Activated naive CD8-positive, alpha-beta T cell treated with anti-CD3 and anti-CD28 coated beads for 36 hours (primary cell): ENCODE data around the gene RD3L. TPM values are rescaled to one million over a fixed set of nuclear protein-coding genes. Genes with fewer than 3 reads are reported as not detected.
A peak's percentile ranks its signal among the peaks of the same experiment; 100 is the strongest.
"Not testable (repeated sequence)": the region's sequence is repeated elsewhere in the genome, so short reads cannot be mapped to it uniquely, and the experiment has no call there.

Experiments
- DNase-seq: peaks from one replicate; pipeline ENCODE4 v3.0.0; 2021
- H3K27ac Mint-ChIP-seq: one replicate; pipeline ENCODE4 v1.8.0; 2022; ENCODE audit warnings: mild to moderate bottlenecking, moderate library complexity, mixed read lengths
- H3K27me3 Mint-ChIP-seq: one replicate; pipeline ENCODE4 v1.8.0; 2022; ENCODE audit warnings: mild to moderate bottlenecking, mixed read lengths
- H3K36me3 Mint-ChIP-seq: one replicate; pipeline ENCODE4 v1.8.0; 2021; ENCODE audit warnings: mild to moderate bottlenecking, mixed read lengths
- H3K4me1 Mint-ChIP-seq: one replicate; pipeline ENCODE4 v1.8.0; 2021; ENCODE audit warnings: mixed read lengths
- H3K4me3 Mint-ChIP-seq: one replicate; pipeline ENCODE4 v1.8.0; 2022; ENCODE audit warnings: mild to moderate bottlenecking, moderate library complexity, mixed read lengths
- H3K9me3 Mint-ChIP-seq: one replicate; pipeline ENCODE4 v1.8.0; 2022; ENCODE audit warnings: mixed read lengths
- total RNA-seq, 2 experiments: library from RNA; stranded (reverse); gene quantifications; one replicate each; pipeline ENCODE4 v1.2.3, GENCODE V29; 2021

RD3L gene
- total RNA-seq: not detected

GRCh38 chr14:103941973-103942736, at the start of gene RD3L:
Gene RD3L, minus strand, starts transcription at chr14:103942529. Its CDS starts 834 bp downstream, at chr14:103941695.
- Mint-ChIP-seq H3K4me3 (no peak within 1 kb of the TSS), H3K9me3 (no peaks in the 10 kb centered on the region), H3K4me1 (no peaks in the 10 kb centered on the region), H3K27ac (no peak within 1 kb of the TSS), H3K27me3 (peaks cover 39% of the 10 kb centered on the region), H3K36me3 (no peaks in the 10 kb centered on the region)
- no peak for DNase-seq

GRCh38 chr14:103989964-103990363, 47.6 kb upstream of the RD3L start:
- peaks cover 10% of the 10 kb centered on the region for H3K9me3 Mint-ChIP-seq
- H3K27ac Mint-ChIP-seq: no peak overlapping the region
- no peaks in the 10 kb centered on the region for H3K36me3 Mint-ChIP-seq
- H3K4me3 Mint-ChIP-seq: no peak overlapping the region
- H3K27me3 Mint-ChIP-seq: peaks cover 26% of the 10 kb centered on the region
- H3K4me1 Mint-ChIP-seq: no peaks in the 10 kb centered on the region
- DNase-seq: no peak

- peaks cover 10% of the 10 kb centered on the region for H3K9me3 Mint-ChIP-seq
- H3K4me1 Mint-ChIP-seq: no peaks in the 10 kb centered on the region
- H3K36me3 Mint-ChIP-seq: no peaks in the 10 kb centered on the region
- DNase-seq: no peak
- peaks cover 22% of the 10 kb centered on the region for H3K27me3 Mint-ChIP-seq
- H3K4me3 Mint-ChIP-seq: no peak overlapping the region
- no peak overlapping the region for H3K27ac Mint-ChIP-seq
Observed at GRCh38 chr14:103989034-103989433, 46.7 kb upstream of the RD3L start.

GRCh38 chr14:103984196-103984595, 41.9 kb upstream of the RD3L start:
- no peak overlapping the region for H3K27ac Mint-ChIP-seq
- no peak for DNase-seq
- no peak overlapping the region for H3K4me3 Mint-ChIP-seq
- no peaks in the 10 kb centered on the region for H3K4me1 Mint-ChIP-seq
- peaks cover 9% of the 10 kb centered on the region for H3K9me3 Mint-ChIP-seq
- no peaks in the 10 kb centered on the region for H3K36me3 Mint-ChIP-seq
- peaks cover 10% of the 10 kb centered on the region for H3K27me3 Mint-ChIP-seq

- H3K4me1 Mint-ChIP-seq, H3K9me3 Mint-ChIP-seq: not testable (repeated sequence)
- DNase-seq: peak; percentile 6
Observed at GRCh38 chr14:103980623-103981238, 38.4 kb upstream of the RD3L start.

GRCh38 chr14:103974575-103974974, 32.2 kb upstream of the RD3L start:
- no peaks in the 10 kb centered on the region for H3K36me3 Mint-ChIP-seq
- H3K9me3 Mint-ChIP-seq: no peaks in the 10 kb centered on the region
- no peak overlapping the region for H3K27ac Mint-ChIP-seq
- H3K4me1 Mint-ChIP-seq: no peaks in the 10 kb centered on the region
- no peak overlapping the region for H3K4me3 Mint-ChIP-seq
- H3K27me3 Mint-ChIP-seq: peaks cover 3% of the 10 kb centered on the region
- DNase-seq: no peak

More at GRCh38 chr14:103980623-103981238, 38.4 kb upstream of the RD3L start:
- H3K27me3 Mint-ChIP-seq, H3K4me3 Mint-ChIP-seq, H3K27ac Mint-ChIP-seq, H3K36me3 Mint-ChIP-seq: not testable (repeated sequence)

GRCh38 chr14:103973354-103973753, 31.0 kb upstream of the RD3L start:
- no peaks in the 10 kb centered on the region for H3K9me3 Mint-ChIP-seq
- H3K27ac Mint-ChIP-seq: no peak overlapping the region
- no peak for DNase-seq
- no peak overlapping the region for H3K4me3 Mint-ChIP-seq
- peaks cover 3% of the 10 kb centered on the region for H3K27me3 Mint-ChIP-seq
- H3K36me3 Mint-ChIP-seq: no peaks in the 10 kb centered on the region
- no peaks in the 10 kb centered on the region for H3K4me1 Mint-ChIP-seq

- Mint-ChIP-seq H3K27ac (no peak overlapping the region), H3K36me3 (no peaks in the 10 kb centered on the region), H3K4me1 (no peaks in the 10 kb centered on the region), H3K27me3 (peaks cover 9% of the 10 kb centered on the region), H3K9me3 (no peaks in the 10 kb centered on the region), H3K4me3 (no peak overlapping the region)
- no peak for DNase-seq
Observed at GRCh38 chr14:103969961-103970360, 27.6 kb upstream of the RD3L start.

- no peak for DNase-seq
- Mint-ChIP-seq H3K9me3 (no peaks in the 10 kb centered on the region), H3K27me3 (peaks cover 9% of the 10 kb centered on the region), H3K4me3 (no peak overlapping the region), H3K27ac (no peak overlapping the region), H3K4me1 (no peaks in the 10 kb centered on the region), H3K36me3 (no peaks in the 10 kb centered on the region)
Observed at GRCh38 chr14:103966631-103967030, 24.3 kb upstream of the RD3L start.

- H3K4me1 Mint-ChIP-seq: no peaks in the 10 kb centered on the region
- H3K4me3 Mint-ChIP-seq: no peak overlapping the region
- H3K27ac Mint-ChIP-seq: no peak overlapping the region
- no peaks in the 10 kb centered on the region for H3K9me3 Mint-ChIP-seq
- H3K27me3 Mint-ChIP-seq: peaks cover 5% of the 10 kb centered on the region
- DNase-seq: no peak
- no peaks in the 10 kb centered on the region for H3K36me3 Mint-ChIP-seq
Observed at GRCh38 chr14:103961928-103962578, 19.7 kb upstream of the RD3L start.

- DNase-seq: no peak
- Mint-ChIP-seq H3K4me1 (no peaks in the 10 kb centered on the region), H3K27ac (no peak overlapping the region), H3K9me3 (no peaks in the 10 kb centered on the region), H3K36me3 (no peaks in the 10 kb centered on the region), H3K4me3 (no peak overlapping the region), H3K27me3 (no peaks in the 10 kb centered on the region)
Observed at GRCh38 chr14:103960457-103961055, 18.2 kb upstream of the RD3L start.

- Mint-ChIP-seq H3K27ac (no peak overlapping the region), H3K9me3 (no peaks in the 10 kb centered on the region), H3K4me1 (no peaks in the 10 kb centered on the region), H3K4me3 (no peak overlapping the region), H3K36me3 (no peaks in the 10 kb centered on the region), H3K27me3 (peaks cover 33% of the 10 kb centered on the region)
- DNase-seq: no peak
Observed at GRCh38 chr14:103949131-103949790, 6.9 kb upstream of the RD3L start.

GRCh38 chr14:103948442-103948841, 6.1 kb upstream of the RD3L start:
- Mint-ChIP-seq H3K4me3 (no peak overlapping the region), H3K27ac (no peak overlapping the region), H3K27me3 (peaks cover 35% of the 10 kb centered on the region), H3K9me3 (no peaks in the 10 kb centered on the region), H3K4me1 (no peaks in the 10 kb centered on the region), H3K36me3 (no peaks in the 10 kb centered on the region)
- DNase-seq: no peak

- Mint-ChIP-seq H3K9me3 (no peaks in the 10 kb centered on the region), H3K27me3 (peaks cover 36% of the 10 kb centered on the region), H3K36me3 (no peaks in the 10 kb centered on the region), H3K4me1 (no peaks in the 10 kb centered on the region), H3K4me3 (no peak overlapping the region), H3K27ac (no peak overlapping the region)
- DNase-seq: no peak
Observed at GRCh38 chr14:103946975-103947374, 4.6 kb upstream of the RD3L start.

- Mint-ChIP-seq H3K27me3 (peaks cover 45% of the 10 kb centered on the region), H3K4me3 (no peak overlapping the region), H3K36me3 (no peaks in the 10 kb centered on the region), H3K4me1 (no peaks in the 10 kb centered on the region), H3K27ac (no peak overlapping the region), H3K9me3 (no peaks in the 10 kb centered on the region)
- DNase-seq: no peak
Observed at GRCh38 chr14:103943673-103944072, 1.3 kb upstream of the RD3L start.
